HL-60/S4 (cell line): ENCODE results near the gene TMEM185B.
"Not testable (repeated sequence)": the region's sequence is repeated elsewhere in the genome, so short reads cannot be mapped to it uniquely, and the experiment has no call there.

Experiments
- in situ Hi-C: fragments of 300-500 bp; cut with MboI; formaldehyde crosslinking; loops from 2 replicates; pipeline ENCODE4 v1.14.3; 2022; ENCODE audit warnings: low sequenced_read_pairs

Gene TMEM185B

DNA sequence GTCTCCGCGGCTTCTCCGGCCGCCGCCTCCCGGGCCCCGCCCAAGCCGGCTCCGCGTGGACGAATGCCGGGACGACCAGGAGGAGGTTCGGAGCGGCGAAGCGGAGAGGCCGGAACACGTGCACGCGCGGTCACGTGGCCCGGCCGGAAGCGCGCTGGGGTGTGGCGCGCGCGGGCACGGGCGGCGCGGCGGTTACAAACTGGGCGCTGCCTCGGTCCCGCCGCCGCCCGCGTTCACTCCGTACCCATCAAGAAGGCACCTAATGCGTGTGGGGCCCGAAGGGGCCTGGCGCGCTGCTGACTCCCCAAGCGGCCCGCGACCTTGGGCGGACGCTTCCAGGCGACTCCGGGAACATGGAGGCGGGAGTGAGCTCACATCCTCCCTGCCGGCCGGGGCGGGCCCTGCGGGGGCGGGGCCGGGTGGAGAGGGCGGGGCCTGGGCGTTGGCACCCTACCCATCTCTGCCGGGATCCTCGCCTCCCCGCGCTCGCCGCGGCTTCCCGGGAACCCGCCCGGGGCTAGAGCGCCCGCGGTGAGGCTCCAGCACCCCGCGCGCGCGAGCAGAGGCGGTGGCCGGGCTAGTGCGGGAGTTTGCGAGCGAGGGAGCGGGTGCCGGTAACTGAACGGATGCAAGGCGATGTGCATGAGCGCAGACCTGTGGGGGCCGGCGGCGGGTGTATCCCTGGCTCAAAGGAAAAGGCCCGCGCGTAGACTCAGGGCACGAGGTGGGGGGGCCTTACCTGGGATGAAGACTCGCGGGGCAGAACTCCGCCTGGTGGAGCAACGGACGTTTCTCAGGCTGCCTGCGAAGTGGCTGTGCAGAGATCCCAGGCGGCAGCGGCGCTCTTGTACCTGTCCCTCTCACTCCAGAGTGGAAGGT is at the start of gene TMEM185B:
Gene TMEM185B, minus strand, starts transcription at position 367 of the 879 bp plus-strand sequence. CDS start 424 bp downstream, outside the sequence.
- in situ Hi-C loops, result no loop called here

DNA sequence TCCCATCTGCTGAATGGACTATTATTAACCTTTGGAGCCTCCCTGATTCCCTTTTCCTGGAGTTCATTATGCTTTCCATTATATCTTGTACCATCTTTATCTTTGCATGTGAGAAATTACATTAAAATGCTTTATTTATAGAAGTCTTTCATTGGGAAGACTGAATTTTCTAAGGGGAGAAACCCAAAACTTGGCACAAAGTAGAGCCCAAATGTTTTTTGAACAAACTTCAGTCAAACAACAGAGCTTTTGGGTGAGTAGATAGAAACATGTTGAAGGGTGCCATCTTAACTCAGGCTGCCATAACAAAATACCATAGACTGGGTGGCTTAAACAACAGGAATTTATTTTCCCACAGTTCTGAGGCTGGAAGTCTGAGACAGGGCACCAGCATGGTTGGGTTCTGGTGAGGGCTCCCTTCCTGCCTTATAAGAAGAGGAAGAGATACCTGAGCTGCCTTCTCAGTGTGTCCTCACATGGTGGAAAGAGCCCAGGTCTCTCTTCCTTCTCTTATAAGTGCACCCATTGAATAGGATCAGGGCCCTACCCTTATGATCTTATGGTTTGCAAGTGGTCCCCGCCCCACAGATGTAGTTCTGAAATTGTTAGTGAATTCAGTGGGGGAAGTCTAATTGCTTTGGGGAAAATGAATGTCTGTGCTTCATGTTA is 48.6 kb upstream of the TMEM185B start:
- in situ Hi-C loops, result no loop called here

DNA sequence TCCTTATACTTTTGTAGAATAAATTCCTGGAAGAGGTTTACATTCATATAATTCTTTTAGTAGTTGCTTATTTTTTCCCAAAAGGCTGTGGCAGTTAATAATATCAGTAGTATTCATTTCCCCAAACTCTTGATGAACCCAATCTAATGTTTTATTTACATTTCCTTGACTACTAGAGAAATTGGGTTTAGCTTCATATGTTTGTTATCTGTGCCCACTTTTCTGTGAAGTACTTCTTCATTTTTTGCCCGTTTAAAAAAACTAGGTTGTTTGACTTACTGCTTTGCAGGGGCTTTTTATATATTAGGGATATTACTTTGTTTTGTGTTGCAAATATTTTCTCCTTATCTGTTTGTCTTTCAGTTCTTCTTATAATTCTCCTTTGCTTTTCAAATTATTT is 46.6 kb upstream of the TMEM185B start:
- in situ Hi-C loops, result no loop called here

DNA sequence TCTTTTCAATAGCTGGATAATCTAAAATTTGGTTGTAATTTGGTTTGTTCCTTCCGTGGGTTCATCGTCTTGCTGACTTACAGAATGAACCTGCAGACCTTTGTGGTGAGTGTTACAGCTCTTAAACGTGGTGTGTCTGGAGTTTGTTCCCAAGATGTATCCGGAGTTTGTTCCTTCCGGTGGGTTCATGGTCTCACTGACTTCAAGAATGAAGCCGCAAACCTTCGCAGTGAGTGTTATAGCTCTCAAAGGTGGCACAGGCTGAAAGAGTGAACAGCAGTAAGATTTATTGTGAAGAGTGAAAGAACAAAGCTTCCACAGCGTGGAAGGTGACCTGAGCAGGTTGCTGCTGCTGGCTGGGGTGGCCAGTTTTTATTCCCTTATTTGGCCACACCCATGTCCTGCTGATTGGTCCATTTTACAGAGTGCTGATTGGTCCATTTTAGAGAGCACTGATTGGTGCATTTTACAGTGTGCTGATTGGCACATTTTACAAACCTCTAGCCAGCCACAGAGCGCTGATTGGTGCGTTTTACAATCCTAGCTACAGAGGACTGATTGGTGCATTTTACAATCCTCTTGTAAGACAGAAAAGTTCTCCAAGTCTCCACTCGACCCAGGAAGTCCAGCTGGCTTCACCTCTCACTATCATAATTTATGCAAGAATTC is 46.0 kb upstream of the TMEM185B start:
- in situ Hi-C loops, result no loop called here

DNA sequence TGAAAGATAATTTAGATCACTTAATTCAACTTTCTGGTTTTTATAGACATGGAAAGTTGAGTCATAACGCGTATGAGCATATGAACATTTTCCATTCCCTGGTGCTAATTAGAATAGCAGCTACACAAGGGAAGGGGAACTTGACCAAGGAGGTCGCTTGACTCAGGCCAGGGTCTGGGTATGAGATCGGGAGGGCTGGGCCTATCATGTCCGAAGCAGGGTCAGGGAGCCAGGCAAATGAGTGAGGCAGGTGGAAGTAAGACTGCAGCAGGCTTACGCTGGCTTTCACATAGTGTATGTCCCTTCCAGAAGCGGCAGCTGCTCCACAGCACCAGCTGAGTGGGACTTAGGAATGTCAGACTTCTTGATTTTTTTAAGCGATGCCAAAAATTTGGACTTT is 44.1 kb upstream of the TMEM185B start:
- in situ Hi-C loops, result no loop called here

DNA sequence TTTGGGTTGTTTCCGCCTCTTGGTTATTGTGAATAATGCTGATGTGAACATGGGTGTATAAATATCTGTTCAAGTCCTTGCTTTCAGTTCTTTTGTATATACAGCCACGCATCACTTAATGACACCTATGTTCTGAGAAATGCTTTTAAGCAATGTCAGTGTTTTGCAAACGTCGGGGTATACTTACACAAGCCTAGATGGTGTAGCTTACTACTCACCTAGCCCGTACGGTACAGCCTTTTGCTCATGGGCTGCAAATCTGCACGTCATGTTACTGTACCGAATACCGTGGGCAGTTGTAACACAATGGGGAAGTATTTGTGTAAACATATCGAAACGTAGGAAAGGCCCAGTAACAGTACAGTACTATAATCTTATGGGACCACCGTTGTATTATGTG is 41.8 kb upstream of the TMEM185B start:
- in situ Hi-C loops, result no loop called here

DNA sequence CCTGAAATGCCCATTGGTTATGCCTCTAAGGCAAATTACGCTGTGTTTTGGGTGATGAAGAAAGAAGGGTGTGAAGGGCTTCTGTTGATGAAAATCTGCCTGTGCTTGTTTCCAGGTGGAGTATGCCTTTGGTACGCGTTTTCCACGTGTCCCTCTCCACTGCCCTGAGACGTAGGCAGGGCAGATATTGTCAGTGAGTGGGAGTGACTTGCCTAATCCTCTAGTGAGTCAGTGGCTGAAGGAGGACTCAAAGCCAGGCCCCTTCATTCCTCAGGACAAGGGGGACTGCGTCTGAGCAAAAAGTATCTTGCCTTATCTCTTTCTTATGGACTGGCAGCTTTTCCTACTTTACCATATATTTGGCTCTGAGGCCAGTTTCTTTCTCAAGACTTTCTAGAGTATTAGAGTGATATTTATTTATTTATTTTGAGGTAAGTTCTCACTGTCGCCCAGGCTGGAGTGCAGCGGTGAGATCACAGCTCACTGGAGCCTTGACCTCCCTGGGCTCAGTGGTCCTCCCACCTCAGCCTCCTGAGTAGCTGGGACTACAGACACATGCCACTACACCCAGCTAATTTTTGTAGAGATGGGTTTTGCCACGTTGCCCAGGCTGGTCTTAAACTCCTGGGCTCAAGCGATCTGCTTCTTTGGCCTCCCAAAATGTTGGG is 39.7 kb upstream of the TMEM185B start:
- in situ Hi-C loops, result no loop called here

DNA sequence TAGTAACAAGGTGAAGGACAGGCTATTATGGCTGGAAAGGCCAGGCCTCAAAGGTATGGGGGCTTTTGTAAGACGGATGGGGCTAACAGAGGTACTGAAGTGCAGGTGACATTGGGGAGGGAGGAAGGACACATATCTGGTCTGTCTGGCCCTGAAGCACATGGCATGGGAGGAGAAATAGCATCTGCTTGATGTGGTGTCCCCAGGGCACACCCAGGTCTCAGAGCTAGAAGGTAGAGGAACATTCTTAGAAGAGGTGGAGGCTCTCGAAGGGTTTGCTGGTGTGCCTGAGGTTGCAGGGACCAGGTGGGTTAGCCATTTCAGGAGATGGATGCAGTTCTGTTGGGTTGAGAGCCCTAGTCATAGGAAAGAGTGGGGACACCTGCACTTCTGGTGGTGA is 39.0 kb upstream of the TMEM185B start:
- in situ Hi-C loops, result no loop called here

DNA sequence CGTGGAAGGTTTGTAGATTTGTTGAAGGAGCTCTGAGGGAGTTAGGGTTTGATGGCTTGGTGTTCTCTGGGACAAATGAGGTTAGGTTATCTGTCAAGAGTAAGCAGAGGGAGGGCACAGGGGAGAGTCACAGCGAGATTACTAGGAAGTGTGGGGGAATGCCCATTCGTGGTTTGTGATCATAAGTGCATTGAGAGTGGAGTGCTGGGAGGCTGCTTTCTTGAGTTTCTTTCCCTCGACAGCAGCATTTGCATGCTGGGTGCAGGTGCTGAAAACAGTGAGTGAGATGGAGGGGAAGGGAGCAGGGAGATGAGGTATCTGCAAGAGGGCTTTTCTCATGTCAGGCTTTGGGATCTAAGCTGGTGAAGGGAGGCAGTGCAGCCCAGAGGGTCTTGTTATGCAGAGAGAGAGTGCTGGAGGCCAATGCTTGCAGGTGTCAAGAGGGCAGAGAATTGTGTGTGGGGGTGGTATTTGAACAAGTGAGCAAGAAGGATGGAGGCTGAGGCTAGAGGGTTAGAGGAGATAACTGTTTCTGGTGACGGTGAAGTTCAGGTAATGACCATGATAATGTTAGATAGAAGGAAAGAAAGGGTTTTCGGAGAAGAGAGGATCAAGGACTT is 38.3 kb upstream of the TMEM185B start:
- in situ Hi-C loops, result no loop called here

DNA sequence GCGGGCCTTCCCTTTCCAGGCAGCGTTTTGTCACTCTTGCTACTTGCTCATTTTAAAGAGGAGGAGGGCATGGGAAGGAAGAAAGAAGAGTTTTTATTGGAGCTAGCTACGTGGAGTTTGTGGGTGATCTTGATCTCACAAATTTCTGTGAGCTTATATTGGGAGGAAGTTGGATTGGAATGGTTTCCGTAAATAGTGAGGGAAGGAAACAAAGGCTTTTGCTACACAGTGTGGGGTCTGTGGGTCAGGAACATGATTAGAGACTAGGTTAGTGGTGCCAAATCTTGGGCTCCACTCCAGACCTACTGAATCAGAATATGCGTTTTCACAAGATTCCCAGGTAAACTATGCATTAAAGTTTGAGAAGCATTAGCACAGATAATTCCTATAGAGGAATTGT is 37.5 kb upstream of the TMEM185B start:
- in situ Hi-C loops, result no loop called here

DNA sequence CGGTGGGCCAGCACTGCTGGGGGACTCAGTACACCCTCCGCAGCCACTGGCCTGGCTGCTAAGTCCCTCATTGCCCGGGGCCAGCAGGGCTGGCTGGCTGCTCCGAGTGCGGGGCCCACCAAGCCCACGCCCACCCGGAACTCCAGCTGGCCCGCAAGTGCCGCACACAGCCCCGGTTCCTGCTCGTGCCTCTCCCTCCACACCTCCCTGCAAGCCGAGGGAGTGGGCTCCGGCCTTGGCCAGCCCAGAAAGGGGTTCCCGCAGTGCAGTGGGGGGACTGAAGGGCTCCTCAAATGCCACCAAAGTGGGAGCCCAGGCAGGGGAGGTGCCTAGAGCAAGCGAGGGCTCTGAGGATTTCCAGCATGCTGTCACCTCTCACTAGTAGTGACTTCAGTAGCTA is 36.7 kb upstream of the TMEM185B start:
- in situ Hi-C loops, result not testable (repeated sequence)

DNA sequence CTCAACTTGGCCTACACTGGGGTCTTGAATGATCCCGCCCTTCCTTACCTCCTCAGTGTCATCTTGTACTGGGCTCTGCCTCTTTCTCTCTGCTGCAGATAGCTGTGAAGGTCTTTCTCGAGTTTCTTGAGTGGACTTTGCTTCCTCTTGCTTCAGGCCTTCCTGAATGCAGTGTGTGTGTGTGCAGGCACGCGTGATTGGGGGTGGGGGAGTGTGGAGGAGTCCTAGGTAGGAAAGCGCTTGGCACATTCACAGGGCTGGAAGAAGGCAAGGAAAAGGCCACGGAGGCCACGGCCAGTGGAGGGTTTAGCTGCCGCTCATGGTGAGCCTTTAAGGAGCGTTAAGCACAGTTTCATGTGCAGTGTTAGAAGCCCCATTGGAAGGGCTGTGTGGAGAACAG is 35.0 kb upstream of the TMEM185B start:
- in situ Hi-C loops, result no loop called here

DNA sequence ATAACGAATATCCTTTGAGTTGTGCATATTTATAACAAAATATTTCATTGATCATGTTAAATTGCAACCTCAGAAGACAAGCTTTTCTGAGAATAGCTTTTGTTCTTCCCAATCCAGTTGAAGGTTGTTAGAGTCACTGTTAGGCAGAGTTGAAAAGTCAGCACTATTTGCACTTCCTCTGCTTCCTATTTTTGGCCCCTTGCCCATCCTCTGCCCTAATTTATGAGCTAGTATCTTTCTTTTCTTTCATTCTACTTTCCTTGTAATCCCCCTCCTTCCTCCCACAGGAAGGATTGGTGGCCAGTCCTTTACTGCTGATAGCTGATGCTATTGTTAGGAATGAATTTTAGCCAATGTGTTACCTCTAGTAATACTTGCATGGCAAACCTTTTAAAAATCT is 34.3 kb upstream of the TMEM185B start:
- in situ Hi-C loops, result no loop called here

DNA sequence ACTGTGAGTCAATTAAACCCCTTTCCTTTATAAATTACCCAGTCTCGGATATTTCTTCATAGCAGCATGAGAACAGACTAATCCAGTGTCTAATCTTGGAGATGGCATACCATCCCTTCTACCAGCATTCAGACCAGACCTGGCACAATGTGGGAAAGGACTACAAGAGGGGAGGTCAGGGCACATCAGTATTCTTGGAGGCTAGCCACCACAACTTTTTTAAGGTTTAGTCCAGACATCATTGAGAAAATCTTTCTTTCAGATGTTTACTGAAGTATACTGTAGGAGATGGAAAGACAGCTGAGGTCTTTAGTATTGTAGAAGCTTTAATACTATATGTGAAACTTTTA is 33.4 kb upstream of the TMEM185B start:
- in situ Hi-C loops, result no loop called here

DNA sequence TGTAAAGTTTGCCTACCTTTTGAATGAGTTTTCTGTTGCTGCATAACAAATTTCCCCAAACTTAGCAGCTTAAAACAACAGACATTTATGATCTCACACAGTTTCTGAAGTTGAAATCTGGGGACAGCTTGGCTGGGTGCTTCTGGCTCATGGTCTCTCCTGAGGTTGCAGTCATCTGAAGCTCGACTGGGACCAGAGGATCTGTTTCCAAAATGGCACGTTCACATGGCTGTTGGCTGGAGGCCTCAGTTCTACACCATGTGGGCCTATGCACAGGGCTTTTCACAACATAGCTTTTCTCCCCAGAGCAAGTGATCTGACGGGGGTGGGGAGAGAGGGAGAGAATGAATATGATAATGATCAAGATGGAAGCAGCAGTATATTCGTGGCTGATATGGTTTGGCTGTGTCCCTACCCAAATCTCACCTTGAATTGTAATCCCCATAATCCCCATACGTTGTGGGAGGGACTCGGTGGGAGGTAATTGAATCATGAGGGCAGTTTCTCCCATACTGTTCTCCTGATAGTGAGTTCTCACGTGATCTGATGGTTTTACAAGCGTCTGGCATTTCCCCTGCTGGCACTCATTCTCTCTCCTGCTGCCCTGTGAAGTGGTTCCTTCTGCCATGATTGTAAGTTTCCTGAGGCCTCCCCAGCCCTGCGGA is 32.9 kb upstream of the TMEM185B start:
- in situ Hi-C loops, result no loop called here

DNA sequence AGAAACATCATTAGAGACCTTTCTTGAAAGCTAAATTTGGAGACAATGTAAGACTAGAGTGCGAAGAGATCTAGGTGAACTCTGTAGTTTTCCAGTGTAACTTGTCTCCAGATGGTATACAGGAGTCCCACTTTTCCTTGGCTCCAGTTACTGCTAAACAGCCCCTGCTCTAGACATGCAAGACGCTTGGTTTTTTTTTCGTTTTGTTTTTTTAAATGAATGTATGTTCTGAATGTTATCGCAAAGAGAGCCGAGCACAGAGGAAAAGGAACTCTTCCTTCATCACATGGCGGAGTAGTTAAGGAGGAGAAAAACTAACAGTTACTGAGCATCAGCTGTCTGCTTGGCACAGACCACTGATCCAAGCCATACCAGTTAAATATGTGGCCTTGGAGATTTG is 31.9 kb upstream of the TMEM185B start:
- in situ Hi-C loops, result no loop called here

DNA sequence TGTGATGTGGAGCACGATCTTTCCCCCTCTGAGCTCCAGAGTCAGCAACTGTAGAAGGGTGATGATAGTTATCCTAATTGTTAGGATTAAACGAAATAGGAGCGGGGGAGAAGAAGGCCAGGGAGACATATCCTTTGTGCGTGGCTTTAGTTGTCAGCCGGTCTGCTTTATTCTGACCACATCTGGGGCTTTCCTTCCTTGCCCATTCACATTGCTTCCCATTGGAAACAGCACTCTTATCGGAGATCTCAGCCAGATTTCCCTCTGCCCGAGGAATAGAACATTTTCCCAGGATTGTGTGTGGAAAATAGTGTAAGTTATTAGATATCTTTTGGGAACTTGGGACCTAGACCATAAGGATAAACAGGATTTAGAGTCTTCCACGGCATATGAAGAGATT is 31.0 kb upstream of the TMEM185B start:
- in situ Hi-C loops, result no loop called here

DNA sequence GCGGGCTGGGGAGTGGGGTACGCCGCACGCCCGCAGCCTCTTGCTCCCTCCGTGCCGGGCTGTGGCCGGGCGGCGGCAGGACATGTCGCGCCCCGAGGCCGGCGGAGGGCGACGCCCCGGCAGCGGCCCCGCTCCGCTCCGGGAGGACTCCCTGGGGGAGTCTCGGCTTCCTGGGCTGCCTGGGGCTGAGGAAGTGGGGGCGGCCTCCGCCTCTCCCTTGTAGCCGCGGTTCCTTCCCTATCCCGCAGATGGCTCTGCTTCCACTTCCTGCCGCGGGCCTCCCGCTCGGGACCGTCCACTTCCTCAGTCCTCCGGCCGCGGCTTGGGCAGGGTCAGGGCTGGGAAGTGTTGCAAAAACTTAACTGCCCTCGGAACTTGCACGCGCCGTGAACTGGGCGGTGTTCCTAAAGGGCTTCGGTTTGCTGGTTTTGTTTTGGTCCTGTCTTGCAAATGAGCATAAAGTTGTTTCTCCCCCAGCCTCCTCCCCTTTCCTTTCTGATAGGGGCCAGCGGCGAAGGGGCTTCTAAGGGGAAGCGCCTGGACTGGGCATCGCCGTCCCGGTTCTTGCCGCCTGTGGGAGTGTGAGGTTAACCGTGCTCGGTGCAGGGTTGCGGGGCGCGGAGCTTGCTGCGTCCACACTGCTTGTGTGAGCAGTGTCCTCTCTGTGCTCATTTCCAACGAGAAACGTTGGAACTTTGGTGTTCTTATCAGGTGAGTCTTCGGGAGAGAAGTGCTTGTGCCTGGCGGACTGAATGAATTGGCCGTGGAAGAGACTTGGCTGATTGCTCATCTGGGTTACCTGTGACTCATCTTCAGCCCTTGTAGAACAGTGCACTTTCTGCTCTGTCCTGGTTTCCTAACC is 30.1 kb upstream of the TMEM185B start:
- in situ Hi-C loops, result no loop called here

DNA sequence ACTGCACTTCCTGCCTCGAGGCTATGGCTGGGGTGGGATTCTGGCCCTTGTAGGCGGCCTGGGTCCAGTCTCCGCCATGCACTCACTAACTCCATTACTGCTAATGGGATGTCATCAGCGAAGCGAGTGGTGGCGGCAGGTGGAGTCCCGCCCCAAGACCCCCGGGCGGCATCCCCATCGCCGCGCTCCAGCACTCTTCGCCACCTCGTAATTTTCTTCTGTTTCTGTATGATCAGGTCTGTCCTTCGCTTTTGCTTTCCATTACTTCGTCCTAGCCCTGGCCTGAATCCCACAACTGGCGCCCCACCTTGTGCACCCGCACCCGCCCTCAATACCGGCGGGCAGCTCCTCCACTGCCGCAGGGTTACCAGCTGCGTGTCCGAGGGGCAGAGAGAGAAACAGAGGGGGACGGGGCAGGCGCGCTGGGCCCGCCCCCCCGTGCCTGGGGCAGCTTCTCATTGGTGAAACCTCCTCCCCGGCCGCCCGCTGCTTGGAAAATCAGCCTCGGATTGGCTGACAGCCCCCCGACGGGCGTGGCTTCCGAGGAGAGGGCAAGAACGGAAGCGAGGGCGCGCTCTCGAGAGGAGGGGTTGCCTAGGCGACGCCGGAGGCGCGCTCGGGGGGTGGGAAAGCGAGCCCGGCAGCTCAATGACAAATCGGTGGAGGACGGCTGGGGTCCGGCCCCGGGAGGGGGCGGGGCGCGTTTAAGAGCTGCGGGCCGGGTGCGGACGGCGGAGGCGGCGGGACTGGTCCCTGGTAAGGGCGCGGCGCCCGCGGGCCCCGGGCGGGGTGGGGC is 29.2 kb upstream of the TMEM185B start, which contains the start of gene RALB:
Gene RALB, plus strand, starts transcription at position 628 of the 796 bp plus-strand sequence. CDS start 25,813 bp downstream, outside the sequence.
- in situ Hi-C loops, result no loop called here
